ENCODE results near the gene KBTBD12. TPM values are rescaled to one million over a fixed set of nuclear protein-coding genes. Genes with fewer than 3 reads are reported as not detected.

KBTBD12 gene
- total and polyA plus RNA-seq, 10 of the 15 experiments (the other 5 are each of a cell fraction or from before 2014, with no cell fraction given): 0.01 to 0.11 TPM; not detected in 8

GRCh38 chr3:127964816-127965215 lies 49.8 kb downstream of the KBTBD12 start:
- H3K27me3 ChIP-seq (replicated peaks in 1 of 2; ENCODE audit: control insufficient read depth in 2 of 2, insufficient read depth in 2 of 2, low read length in 1 of 2): no peaks in the 10 kb centered on the region
- no TSS peak for BruUV-seq (replicated peaks)
- 95% methylated on average over 3 of the region's 3 CpGs for WGBS (ENCODE audit: insufficient coverage, insufficient replicate concordance, low lambda C conversion rate, missing lambda C conversion rate)
- H3K9me3 ChIP-seq (replicated peaks; ENCODE audit: control insufficient read depth, insufficient read depth, low read length): no peaks in the 10 kb centered on the region
- DNase-seq (ENCODE audit: low read depth, low spot score): no peak
- ChIA-PET SMC1A (ENCODE audit: uncharacterized antibody, unreplicated experiment) (interaction anchor here (1.3 to 1.6 kb wide), 3 partner anchors 9 to 312 kb away, joined by 3 read pairs; no protein-coding TSS in a partner anchor), CTCF (interaction anchor here (1.3 kb wide), 1 partner anchor 9 kb away, joined by 5 read pairs; no protein-coding TSS in a partner anchor), POLR2A (no interaction called here), RAD21 (ENCODE audit: unreplicated experiment) (interaction anchor here (0.8 to 1.0 kb wide), 2 partner anchors 168 to 309 kb away, joined by 3 read pairs; no protein-coding TSS in a partner anchor)
- H4K20me1 ChIP-seq (ENCODE audit: control insufficient read depth, insufficient read depth): no peaks in the 10 kb centered on the region
- H3K4me3 ChIP-seq: no peak overlapping the region
- intact Hi-C loops (cut with micrococcal nuclease; ENCODE audit: unreplicated experiment): no loop called here
- no peaks in the 10 kb centered on the region for H3K36me3 ChIP-seq (ENCODE audit: control insufficient read depth in 2 of 2, insufficient read depth in 2 of 2, low read length in 1 of 2)
- in situ Hi-C loops (cut with MboI): loop anchor here (5.0 kb wide), 2 partner anchors 313 to 388 kb away; no protein-coding TSS in a partner anchor
- H2AFZ ChIP-seq (ENCODE audit: control insufficient read depth, low read depth, low read length): no peak overlapping the region
- H3K27ac ChIP-seq (ENCODE audit: control insufficient read depth, insufficient read depth): no peak overlapping the region
- no peak overlapping the region for H3K9ac ChIP-seq (ENCODE audit: control insufficient read depth, insufficient read depth, low read length)
- no peak for ATAC-seq
- no peaks in the 10 kb centered on the region for H3K4me1 ChIP-seq (ENCODE audit: control insufficient read depth, insufficient read depth, low read length)
- H3K4me2 ChIP-seq (ENCODE audit: control insufficient read depth, insufficient read depth): no peak overlapping the region
- TF ChIP-seq HDAC2 (IDR thresholded peaks at IDR 0.05) (no peak), PRDM15 (CRISPR knock-in tag; IDR thresholded peaks at IDR 0.05) (no peak), TARDBP (IDR thresholded peaks at IDR 0.05; ENCODE audit: borderline replicate concordance) (no peak), SRF (IDR thresholded peaks at IDR 0.05; ENCODE audit: low read depth in 2 of 2, low read length in 2 of 2) (no peak), YY1 (IDR thresholded peaks at IDR 0.05; ENCODE audit: low read depth, low read length) (no peak), NR2F1 (conservative IDR thresholded peaks at IDR 0.05) (no peak)
- TF ChIP-seq, protein P1, sequence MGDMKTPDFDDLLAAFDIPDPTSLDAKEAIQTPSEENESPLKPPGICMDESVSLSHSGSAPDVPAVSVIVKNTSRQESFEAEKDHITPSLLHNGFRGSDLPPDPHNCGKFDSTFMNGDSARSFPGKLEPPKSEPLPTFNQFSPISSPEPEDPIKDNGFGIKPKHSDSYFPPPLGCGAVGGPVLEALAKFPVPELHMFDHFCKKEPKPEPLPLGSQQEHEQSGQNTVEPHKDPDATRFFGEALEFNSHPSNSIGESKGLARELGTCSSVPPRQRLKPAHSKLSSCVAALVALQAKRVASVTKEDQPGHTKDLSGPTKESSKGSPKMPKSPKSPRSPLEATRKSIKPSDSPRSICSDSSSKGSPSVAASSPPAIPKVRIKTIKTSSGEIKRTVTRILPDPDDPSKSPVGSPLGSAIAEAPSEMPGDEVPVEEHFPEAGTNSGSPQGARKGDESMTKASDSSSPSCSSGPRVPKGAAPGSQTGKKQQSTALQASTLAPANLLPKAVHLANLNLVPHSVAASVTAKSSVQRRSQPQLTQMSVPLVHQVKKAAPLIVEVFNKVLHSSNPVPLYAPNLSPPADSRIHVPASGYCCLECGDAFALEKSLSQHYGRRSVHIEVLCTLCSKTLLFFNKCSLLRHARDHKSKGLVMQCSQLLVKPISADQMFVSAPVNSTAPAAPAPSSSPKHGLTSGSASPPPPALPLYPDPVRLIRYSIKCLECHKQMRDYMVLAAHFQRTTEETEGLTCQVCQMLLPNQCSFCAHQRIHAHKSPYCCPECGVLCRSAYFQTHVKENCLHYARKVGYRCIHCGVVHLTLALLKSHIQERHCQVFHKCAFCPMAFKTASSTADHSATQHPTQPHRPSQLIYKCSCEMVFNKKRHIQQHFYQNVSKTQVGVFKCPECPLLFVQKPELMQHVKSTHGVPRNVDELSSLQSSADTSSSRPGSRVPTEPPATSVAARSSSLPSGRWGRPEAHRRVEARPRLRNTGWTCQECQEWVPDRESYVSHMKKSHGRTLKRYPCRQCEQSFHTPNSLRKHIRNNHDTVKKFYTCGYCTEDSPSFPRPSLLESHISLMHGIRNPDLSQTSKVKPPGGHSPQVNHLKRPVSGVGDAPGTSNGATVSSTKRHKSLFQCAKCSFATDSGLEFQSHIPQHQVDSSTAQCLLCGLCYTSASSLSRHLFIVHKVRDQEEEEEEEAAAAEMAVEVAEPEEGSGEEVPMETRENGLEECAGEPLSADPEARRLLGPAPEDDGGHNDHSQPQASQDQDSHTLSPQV (IDR thresholded peaks at IDR 0.05): no peak
- TF ChIP-seq, protein P2, sequence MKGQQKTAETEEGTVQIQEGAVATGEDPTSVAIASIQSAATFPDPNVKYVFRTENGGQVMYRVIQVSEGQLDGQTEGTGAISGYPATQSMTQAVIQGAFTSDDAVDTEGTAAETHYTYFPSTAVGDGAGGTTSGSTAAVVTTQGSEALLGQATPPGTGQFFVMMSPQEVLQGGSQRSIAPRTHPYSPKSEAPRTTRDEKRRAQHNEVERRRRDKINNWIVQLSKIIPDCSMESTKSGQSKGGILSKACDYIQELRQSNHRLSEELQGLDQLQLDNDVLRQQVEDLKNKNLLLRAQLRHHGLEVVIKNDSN (IDR thresholded peaks at IDR 0.05; ENCODE audit: borderline replicate concordance, extremely low read length, insufficient read depth, low read depth, low read length): no peak
- TF ChIP-seq, protein P3, sequence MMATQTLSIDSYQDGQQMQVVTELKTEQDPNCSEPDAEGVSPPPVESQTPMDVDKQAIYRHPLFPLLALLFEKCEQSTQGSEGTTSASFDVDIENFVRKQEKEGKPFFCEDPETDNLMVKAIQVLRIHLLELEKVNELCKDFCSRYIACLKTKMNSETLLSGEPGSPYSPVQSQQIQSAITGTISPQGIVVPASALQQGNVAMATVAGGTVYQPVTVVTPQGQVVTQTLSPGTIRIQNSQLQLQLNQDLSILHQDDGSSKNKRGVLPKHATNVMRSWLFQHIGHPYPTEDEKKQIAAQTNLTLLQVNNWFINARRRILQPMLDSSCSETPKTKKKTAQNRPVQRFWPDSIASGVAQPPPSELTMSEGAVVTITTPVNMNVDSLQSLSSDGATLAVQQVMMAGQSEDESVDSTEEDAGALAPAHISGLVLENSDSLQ (IDR thresholded peaks at IDR 0.05): no peak
- FAIRE-seq: no peak
- no peaks in the 10 kb centered on the region for H3K79me2 ChIP-seq (ENCODE audit: control insufficient read depth, insufficient read depth, low read length)

Measured in GM12878 (cell line).